Limb (tissue), 2 donors: Measurements from ENCODE around the gene CDH23.
"Not testable (repeated sequence)": the region's sequence is repeated elsewhere in the genome, so short reads cannot be mapped to it uniquely, and the experiment has no call there.

ENCODE experiments used
- DNase-seq, 2 donors: peaks; one replicate each; pipeline ENCODE4 v3.0.0-alpha.2; 2016; ENCODE audit errors: extremely low spot score in 2 of 2

The CDH23 gene

DNA sequence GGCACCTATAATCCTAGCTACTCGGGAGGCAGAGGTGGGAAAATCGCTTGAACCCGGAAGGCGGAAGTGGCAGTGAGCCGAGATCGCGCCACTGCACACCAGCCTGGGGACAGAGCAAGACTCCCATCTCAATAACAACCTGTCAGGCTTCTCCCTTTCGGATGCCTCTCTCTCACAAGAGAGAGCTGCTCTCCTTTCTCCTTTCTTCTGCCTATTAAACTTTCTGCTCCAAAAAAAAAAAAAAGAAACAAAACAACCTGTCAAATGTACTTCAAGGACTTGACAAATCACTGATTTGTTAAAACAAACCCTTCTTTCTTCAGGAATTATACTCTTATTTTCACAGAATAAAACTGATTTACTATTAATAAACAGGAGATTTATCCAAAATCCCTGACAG lies 450.7 kb downstream of the CDH23 start:
- no peak for DNase-seq

DNA sequence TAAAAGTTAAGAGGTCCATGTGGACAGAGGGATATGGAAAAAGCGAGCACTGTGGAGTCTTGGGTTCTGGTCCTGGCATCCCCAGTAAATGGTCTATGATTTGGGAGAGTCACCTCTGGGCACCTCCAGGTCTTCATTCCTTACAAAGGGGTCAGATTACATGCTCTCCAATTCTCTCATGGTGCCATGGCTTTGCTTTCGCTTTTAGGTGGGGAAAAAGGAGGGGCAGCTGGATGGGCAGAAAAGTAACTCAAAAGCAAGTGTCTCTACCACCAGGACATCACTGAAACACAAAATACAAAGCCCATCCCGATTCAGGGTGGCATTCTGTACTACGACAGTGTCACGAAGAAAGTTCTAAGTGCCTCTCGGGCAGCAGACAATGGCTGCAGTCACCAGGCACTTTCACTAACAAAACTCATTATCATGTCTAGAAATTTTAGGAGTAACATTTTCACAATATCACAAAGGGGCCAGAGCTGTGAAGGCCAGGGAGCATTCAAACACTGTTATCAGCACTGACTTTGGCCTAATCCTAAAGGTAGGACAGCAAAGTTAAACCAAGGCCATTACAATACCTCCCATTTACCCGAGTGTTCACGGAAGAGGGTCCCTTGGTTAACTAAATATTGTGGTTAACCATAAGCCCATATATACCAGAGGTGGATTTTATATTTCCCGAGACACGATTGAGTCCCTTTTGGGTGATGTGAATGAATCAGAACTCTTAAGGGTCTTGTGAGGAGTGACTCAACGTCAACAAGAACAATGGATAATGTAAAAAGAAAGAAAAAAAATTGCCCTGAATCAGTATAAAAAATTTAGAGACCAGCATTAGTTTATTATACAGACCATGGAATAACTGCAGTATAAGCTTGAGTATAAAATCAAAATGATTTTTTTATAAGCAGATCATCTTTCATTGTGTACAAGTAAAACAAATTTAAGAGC lies 451.9 kb downstream of the CDH23 start:
- no peak for DNase-seq

DNA sequence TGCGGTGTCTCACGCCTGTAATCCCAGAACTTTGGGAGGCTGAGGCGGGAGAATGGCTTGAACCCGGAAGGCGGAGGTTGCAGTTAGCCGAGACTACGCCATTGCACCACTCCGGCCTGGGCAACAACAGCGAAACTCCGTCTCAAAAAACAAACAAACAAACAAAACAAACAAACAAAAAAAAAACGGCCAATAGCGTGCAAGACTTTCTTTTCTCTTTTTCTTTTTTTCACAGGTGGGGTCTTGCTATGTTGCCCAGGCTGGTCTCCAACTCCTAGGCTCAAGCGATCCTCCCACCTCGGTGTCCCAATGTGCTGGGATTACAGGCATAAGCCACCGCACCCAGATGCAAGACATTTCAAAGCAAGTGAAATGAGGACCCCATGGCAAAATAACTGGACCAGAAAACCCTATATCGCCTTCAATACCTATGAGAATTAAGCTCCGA lies 452.8 kb downstream of the CDH23 start:
- DNase-seq, result no peak

DNA sequence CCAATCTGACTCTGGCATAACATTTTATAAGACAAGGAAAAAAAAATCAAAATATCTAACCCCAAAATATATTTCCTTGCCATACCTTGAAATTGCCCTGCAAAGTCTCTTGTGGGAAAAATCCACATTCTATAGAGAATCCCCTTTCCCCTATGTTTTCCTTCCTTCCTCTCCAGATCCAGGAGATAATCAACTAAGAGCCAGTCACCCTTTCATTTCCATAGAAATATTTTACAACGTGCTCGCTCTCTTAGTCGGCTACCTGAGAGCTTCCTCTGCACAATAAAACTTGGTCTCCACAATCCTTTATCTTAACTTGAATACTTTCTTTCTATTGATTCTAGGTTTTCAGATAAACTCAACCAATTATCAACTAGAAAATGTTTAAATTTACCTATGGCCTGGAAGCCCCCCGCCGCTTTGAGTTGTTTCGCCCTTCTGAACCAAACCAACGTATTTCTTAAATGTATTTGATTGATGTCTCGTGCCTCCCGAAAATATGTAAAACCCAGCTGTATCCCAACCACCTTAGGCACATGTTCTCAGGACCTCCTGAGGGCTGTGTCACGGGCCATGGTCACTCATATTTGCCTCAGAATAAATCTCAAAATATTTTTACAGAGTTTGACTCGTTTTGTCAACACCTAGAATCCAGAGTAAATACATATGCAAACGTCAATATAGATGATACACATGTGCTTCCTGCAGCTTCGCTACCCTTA lies 453.5 kb downstream of the CDH23 start:
- no peak for DNase-seq

DNA sequence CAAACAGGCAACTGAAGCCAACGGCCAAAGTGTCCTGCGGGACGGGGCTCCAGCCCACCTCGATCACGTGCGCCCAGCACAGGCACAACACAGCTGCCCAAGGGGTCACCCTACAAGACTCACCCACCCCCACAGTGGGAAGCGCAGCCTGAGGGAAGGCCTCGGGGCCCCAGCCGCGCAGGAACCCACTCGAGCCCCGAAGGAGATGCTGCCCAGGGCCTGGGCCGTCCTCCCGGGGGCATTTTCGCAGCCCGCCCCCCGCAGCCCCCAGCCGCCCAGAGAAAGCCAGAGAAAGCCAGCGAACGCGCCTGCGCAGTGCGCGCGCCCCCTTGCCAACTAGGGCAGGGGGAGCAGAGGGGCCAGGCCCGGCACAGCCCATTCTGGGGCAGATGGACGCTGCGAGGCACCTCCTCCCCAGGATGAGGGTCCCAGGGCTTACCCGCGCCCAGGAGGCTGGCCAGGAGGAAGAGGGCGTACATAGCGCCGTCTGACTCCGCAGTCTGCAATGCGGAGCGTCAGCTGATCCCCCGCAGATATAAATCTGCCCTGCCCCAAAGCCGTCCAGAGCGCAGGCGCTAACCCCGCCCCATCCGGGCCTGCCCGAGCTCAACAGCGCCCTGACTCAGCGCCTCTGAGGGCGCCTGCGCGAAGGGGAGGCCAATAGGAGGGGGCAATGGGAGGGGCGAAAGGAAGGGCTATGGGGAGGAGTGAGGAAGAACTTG lies 454.2 kb downstream of the CDH23 start, which contains the start of gene PSAP:
TSS of gene PSAP (minus strand) at position 509 of the 722 bp plus-strand sequence. CDS start at position 479, 30 bp downstream.
- DNase-seq, result peak; percentile 97 to 98

DNA sequence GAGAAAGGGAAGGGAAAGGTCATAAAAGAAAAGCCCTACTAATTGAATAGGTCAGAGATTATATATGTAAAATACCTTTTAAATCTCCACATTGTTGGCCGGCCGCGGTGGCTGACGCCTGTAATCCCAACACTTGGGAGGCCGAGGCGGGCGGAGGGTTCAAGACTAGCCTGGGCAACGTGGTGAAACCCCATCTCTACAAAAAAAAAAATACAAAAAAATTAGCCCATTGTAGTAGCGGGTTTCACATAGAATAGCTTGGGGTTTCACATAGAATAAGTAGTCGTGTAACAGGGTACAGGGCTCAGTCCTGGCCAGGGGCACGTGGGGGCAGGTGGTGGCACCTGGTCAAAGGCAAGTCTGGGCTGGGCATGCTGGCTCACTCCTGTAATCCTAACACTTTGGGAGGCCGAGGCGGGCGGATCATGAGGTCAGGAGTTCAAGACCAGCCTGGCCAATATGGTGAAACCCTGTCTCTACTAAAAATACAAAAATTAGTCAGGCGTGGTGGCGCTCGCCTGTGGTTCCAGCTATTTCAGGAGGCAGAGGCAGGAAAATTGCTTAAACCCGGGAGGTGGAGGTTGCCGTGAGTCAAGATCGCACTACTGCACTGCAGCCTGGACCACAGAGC lies 454.9 kb downstream of the CDH23 start:
- DNase-seq, result not testable (repeated sequence)

DNA sequence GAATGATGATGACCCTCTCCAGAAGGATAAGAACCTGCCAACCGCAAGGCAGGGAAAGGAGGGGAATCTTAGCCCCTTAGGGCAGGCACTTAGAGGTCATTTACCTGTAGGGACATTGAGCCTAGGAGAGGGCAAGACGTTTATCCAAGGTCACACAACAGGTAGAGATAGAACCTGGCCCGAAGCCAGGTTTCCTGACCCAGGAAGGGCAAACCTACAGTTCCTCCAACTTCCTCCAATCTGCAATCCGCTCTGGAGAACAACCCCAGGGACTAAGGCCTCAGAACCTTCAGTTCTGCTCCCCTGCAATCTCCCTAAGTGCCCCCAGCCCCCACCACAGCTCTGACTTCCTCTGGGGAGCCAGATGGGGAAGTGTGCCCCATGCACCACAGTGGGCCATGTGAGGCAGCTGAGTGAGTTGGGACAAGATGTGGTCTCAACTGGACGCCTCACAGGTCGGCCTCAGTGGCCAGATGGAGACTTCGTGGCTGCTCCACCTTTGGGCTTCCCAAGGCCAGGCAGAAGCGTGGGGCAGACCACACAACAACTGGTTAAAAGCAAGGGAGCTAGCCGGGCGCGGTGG lies 455.7 kb downstream of the CDH23 start:
- DNase-seq, result no peak

DNA sequence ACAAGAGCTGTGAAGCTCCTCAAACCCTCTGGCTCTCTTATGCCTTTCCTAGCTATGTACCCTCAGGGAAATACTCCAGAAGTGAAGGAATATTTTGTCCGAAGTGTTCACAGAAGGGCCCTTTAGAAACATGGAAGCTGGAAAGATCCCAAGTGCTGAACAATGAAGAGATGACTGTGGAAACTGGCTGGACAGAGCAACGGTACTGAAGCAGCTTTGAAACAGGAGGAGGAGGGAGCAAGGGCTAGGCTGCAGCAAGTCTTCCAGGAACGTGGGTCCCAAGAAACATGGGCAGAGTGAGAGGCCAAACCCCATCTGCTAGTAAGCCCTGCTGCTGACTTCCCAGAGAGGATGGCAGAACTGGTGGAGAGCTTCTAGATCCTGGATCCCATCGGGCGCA lies 457.3 kb downstream of the CDH23 start:
- DNase-seq, result no peak

DNA sequence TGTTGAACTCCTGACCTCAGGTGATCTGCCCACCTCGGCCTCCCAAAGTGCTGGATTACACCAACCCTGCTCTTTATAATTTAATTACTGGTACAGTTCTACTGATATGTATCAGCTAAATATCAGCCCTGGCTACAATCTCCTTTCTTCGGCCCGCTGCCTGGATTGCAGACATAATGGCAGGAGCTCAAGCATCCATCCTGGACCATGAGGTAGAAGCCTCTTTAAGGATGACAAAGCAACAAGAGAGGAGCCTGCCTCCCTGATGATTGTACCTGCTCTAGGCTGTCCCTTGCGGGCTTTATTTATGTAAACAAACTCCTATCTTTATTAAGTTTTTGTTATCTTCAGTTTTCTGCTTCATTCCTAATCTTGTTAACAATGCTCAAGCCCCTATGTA lies 459.9 kb downstream of the CDH23 start:
- DNase-seq, result no peak

DNA sequence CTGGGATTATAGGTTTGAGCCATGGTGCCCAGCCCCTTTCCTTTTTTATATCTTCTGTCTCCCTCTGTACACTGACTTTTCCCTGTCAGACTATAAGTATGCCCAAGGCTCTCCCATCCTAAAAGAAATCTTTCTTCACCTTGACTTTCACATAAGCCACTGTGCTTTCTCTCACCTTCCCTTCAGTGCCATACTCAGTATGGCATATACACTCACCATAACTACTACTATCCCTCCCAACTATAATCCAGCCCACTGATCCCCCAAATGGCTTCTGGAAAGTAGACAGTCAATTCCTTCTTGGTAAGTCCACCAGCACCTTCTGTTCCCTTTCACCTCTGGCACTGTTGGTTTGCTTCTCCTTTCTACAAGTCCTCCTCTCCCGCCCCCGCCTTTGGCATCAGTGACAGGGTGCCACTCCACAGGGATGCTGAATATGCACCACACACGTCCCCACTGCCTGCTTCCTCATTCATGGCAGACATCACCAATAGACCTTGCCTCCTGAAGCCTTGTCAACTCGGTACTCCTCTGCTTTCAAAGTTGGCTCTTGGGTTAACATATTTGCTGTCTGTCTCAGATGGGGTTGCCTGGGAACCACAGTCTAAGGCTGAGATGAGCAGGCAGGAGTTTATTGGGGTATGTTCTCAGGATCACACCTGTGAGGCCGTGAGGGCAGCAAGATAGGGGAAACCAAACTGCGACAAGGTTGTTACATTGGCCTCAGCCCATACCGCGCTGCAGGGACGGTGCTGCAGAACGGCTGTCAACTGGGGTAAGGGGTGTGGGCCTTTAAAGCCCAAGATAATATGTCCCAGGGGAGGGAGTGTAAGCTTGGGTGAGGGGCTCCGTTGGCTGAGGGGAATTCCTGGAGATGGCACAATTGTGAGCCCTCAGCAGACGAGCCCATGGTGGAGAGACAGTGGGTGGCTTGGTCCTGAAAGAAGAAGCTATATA lies 461.5 kb downstream of the CDH23 start:
- DNase-seq, result no peak

DNA sequence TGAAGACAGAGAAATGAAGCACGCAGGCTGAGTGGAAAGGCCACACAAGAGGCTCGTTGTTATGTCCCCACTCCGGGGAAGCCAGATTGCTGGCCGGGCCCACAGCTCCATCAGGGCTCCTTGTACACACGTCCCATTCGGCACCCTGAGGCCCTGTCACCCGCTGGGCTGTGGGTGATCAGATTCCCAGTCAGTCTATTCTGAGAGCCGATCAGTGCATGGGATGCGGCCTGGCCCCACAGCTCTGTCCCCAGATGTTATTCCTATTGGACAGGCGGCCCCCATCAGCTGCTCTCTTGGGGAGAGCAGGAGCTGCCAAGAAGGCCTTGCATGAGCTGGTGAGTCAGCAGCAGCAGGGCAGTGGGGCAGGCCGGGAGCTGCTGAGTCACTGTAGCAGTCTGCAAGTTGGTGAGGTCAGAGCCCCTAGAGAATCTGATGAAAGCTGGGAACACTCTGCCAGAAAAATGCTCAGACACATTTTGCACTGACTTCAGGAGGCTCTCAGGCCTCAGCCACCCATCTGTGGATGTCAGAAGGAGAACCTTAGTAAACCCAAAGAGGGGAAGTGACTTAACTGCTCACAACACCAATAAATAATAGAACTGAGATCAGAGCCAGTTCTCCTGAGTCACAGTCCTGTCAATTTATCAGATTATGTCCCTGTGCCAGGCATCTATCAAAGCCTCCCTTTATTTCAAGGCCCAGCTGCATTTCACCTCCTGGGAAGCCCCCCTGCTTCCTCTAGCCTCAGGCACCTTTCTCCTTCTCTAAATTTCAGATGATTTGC lies 463.7 kb downstream of the CDH23 start:
- DNase-seq, result peak; percentile 82 to 86

DNA sequence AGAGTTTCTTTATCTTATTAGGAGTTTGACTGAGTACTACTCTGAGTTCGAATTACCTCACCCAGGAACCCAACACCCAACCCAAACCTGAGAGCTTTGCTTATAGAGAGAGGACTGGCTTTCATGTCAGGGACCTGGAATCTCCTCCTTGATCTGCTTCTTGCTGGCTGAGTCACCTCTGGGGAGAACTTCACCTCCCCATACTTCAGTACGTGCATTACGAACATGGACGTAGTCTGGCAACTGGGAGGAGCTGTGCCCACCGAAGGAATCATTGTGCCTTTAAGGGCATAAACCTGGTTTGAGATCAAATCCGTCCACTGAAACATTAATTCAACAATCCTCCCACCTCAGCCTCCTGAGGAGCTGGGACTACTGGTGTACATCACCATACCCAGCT lies 466.5 kb downstream of the CDH23 start:
- no peak for DNase-seq

DNA sequence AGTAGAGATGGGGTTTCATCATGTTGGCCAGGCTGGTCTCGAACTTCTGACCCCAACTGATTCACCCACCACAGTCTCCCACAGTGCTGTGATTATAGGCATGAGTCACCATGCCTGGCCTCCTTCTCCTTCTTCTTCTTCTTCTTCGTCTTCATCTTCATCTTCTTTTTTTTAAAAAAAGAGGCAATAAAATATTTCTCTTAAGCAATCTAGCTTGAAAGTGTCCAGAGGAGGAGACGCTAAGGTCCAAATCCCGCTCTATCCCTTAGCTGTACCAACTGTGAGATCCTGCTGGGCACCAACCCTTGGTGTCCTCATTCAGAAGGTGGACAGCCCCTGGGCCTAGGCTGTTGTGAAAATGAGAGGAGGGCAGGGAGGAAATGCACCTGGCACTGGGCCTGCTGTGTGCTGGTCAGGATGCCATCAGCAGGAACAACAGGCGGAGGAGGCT lies 468.2 kb downstream of the CDH23 start:
- no peak for DNase-seq
